ENCODE measurements around the gene MLXIPL. TPM values are rescaled to one million over a fixed set of nuclear protein-coding genes. Genes with fewer than 3 reads are reported as not detected.

The MLXIPL gene
- total and polyA plus RNA-seq, 2 of the 8 experiments (the other 6 are each of a cell fraction or from before 2014, with no cell fraction given), result 9.4 to 10.6 TPM

GRCh38 chr7:73621168-73622063 is 2.9 kb downstream of the MLXIPL start (continued):
- TF ChIP-seq CHD7 (IDR thresholded peaks at IDR 0.05; ENCODE audit: insufficient replicate concordance, low read length) (no peak), CHD1 (IDR thresholded peaks at IDR 0.05; ENCODE audit: low read depth, low read length) (no peak), TBP (IDR thresholded peaks at IDR 0.05; ENCODE audit: low read depth, low read length) (no peak), POLR2A (IDR thresholded peaks at IDR 0.05; ENCODE audit: control extremely low read depth in 1 of 2, low read depth in 2 of 2, low read length in 2 of 2) (no peak), HDAC2 (IDR thresholded peaks at IDR 0.05; ENCODE audit: borderline replicate concordance in 1 of 2, low read depth in 2 of 2, low read length in 2 of 2) (no peak), KDM4A (IDR thresholded peaks at IDR 0.05; ENCODE audit: low read depth, low read length, severe bottlenecking) (no peak), POU5F1 (IDR thresholded peaks at IDR 0.05; ENCODE audit: low read depth, low read length) (no peak)
- TF ChIP-seq, protein P1, sequence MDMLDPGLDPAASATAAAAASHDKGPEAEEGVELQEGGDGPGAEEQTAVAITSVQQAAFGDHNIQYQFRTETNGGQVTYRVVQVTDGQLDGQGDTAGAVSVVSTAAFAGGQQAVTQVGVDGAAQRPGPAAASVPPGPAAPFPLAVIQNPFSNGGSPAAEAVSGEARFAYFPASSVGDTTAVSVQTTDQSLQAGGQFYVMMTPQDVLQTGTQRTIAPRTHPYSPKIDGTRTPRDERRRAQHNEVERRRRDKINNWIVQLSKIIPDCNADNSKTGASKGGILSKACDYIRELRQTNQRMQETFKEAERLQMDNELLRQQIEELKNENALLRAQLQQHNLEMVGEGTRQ (IDR thresholded peaks at IDR 0.05; ENCODE audit: low read length), result no peak
